IMR-90 (cell line): ENCODE measurements around the gene RAB12. TPM values are rescaled to one million over a fixed set of nuclear protein-coding genes. Genes with fewer than 3 reads are reported as not detected.

ENCODE experiments used
- ATAC-seq: fragments of 200-7000 bp; cut with Tn5 transposase; 2 replicates; pipeline ENCODE4 v1.9.1; 2020; ENCODE audit warnings: low read depth, mild to moderate bottlenecking, moderate library complexity
- BruUV-seq: library from RNA; stranded (reverse); fragments of 400-500 nt; replicated peaks from 2 replicates; lab custom pipeline; 2021; lab: Mats Ljungman, UMichigan
- CTCF ChIA-PET: fragments of 300-600 bp; formaldehyde crosslinking; extraction: SDS; loops from one replicate; lab custom pipeline; 2021; ENCODE audit warnings: antibody characterized with exemption; lab: Yijun Ruan, JAX
- POLR2A ChIA-PET: fragments of 300-600 bp; sonication (Branson Sonifier 250); formaldehyde crosslinking; loops from one replicate; lab custom pipeline; 2022; ENCODE audit warnings: antibody characterized with exemption; ENCODE audit not compliant: unreplicated experiment; lab: Charles Lee
- DNase-seq: peaks from one replicate; pipeline ENCODE4 v3.0.0; 2013
- H2AFZ ChIP-seq: replicated peaks from 2 replicates; pipeline ENCODE3; 2013; ENCODE audit warnings: low read length, mild to moderate bottlenecking; ENCODE audit not compliant: poor library complexity
- H2AK5ac ChIP-seq: 2 replicates; pipeline ENCODE4 v1.6.1; 2013; ENCODE audit warnings: low read depth, low read length, inconsistent platforms
- H2AK9ac ChIP-seq: replicated peaks from 2 replicates; pipeline ENCODE3; 2013; ENCODE audit warnings: mild to moderate bottlenecking, low read depth, low read length, moderate library complexity; ENCODE audit not compliant: poor library complexity
- H2BK120ac ChIP-seq: 2 replicates; pipeline ENCODE4 v1.6.1; 2013; ENCODE audit warnings: low read depth, low read length, inconsistent platforms
- H2BK15ac ChIP-seq: 3 replicates; pipeline ENCODE4 v1.6.1; 2013; ENCODE audit warnings: low read depth, low read length, inconsistent platforms
- H2BK20ac ChIP-seq: 2 replicates; pipeline ENCODE4 v1.6.1; 2013; ENCODE audit warnings: low read depth, mild to moderate bottlenecking, inconsistent platforms, low read length, moderate library complexity
- H2BK5ac ChIP-seq: 2 replicates; pipeline ENCODE4 v1.6.1; 2013; ENCODE audit warnings: mild to moderate bottlenecking, low read depth, low read length, inconsistent platforms; ENCODE audit not compliant: poor library complexity, severe bottlenecking
- H3K14ac ChIP-seq: replicated peaks from 2 replicates; pipeline ENCODE4 v1.6.1; 2013; ENCODE audit warnings: low read depth, low read length, inconsistent platforms
- H3K18ac ChIP-seq: 2 replicates; pipeline ENCODE4 v1.6.1; 2013; ENCODE audit warnings: low read depth, low read length, control low read depth
- H3K23ac ChIP-seq: 2 replicates; pipeline ENCODE4 v1.6.1; 2013; ENCODE audit warnings: low read depth, low read length, inconsistent platforms
- H3K27ac ChIP-seq: 2 replicates; pipeline ENCODE4 v1.5.1; 2013; ENCODE audit warnings: mild to moderate bottlenecking, control low read depth, low read length; ENCODE audit not compliant: insufficient read depth
- H3K27me3 ChIP-seq: 2 replicates; pipeline ENCODE4 v1.6.1; 2013; ENCODE audit warnings: low read length; ENCODE audit not compliant: control insufficient read depth, insufficient read depth
- H3K36me3 ChIP-seq: 2 replicates; pipeline ENCODE4 v1.6.1; 2013; ENCODE audit warnings: low read length, mixed read lengths; ENCODE audit not compliant: control insufficient read depth, insufficient read depth
- H3K4ac ChIP-seq: 2 replicates; pipeline ENCODE4 v1.6.1; 2013; ENCODE audit warnings: low read depth, low read length, inconsistent platforms
- H3K4me1 ChIP-seq: 2 replicates; pipeline ENCODE4 v1.6.1; 2013; ENCODE audit warnings: low read length, mixed read lengths; ENCODE audit not compliant: control insufficient read depth, insufficient read depth
- H3K4me2 ChIP-seq: 2 replicates; pipeline ENCODE4 v1.6.1; 2013; ENCODE audit warnings: low read depth, mild to moderate bottlenecking, control low read depth, low read length, moderate library complexity
- H3K4me3 ChIP-seq: 2 replicates; pipeline ENCODE4 v1.5.1; 2013; ENCODE audit warnings: low read depth, mild to moderate bottlenecking, control low read depth, low read length, moderate library complexity; ENCODE audit not compliant: insufficient read depth
- H3K56ac ChIP-seq: 2 replicates; pipeline ENCODE4 v1.6.1; 2013; ENCODE audit warnings: low read length, inconsistent platforms; ENCODE audit not compliant: insufficient read depth; ENCODE audit errors: extremely low read depth
- H3K79me1 ChIP-seq, 2 experiments: 2 replicates each; pipeline ENCODE4 v1.6.1; 2013; ENCODE audit warnings: low read length in 2 of 2, inconsistent platforms in 1 of 2, low read depth in 1 of 2
- H3K9ac ChIP-seq: 2 replicates; pipeline ENCODE4 v1.6.1; 2013; ENCODE audit warnings: low read depth, low read length, control low read depth
- H3K9me1 ChIP-seq: 2 replicates; pipeline ENCODE4 v1.6.1; 2013; ENCODE audit warnings: low read length, inconsistent platforms; ENCODE audit not compliant: insufficient read depth
- H3K9me3 ChIP-seq: 2 replicates; pipeline ENCODE4 v1.6.1; 2013; ENCODE audit warnings: low read length; ENCODE audit not compliant: control insufficient read depth, insufficient read depth
- H4K20me1 ChIP-seq: 2 replicates; pipeline ENCODE4 v1.6.1; 2013; ENCODE audit warnings: low read length, inconsistent platforms; ENCODE audit not compliant: insufficient read depth
- H4K5ac ChIP-seq: 2 replicates; pipeline ENCODE4 v1.6.1; 2013; ENCODE audit warnings: mild to moderate bottlenecking, low read depth, low read length, control low read depth
- H4K8ac ChIP-seq, 2 experiments: 2 replicates each; pipeline ENCODE4 v1.6.1; 2013; ENCODE audit warnings: low read depth in 2 of 2, low read length in 2 of 2, control low read depth in 1 of 2, inconsistent platforms in 1 of 2
- H4K91ac ChIP-seq: 2 replicates; pipeline ENCODE4 v1.6.1; 2013; ENCODE audit warnings: low read depth, low read length, inconsistent platforms; ENCODE audit not compliant: insufficient read depth
- CEBPB ChIP-seq: IDR thresholded peaks from 2 replicates; pipeline ENCODE4 v1.6.1; 2012; ENCODE audit warnings: low read depth, low read length, improper control_type of control experiment
- CHD1 ChIP-seq: IDR thresholded peaks from 2 replicates; pipeline ENCODE4 v1.6.1; 2012; ENCODE audit warnings: low read depth, low read length, improper control_type of control experiment
- ELK1 ChIP-seq: fragments of 150-350 bp; IDR thresholded peaks from 2 replicates; pipeline ENCODE4 v1.6.1; 2016; ENCODE audit warnings: low read depth, mild to moderate bottlenecking, low read length, moderate library complexity, borderline replicate concordance
- RAD21 ChIP-seq: IDR thresholded peaks from 2 replicates; pipeline ENCODE4 v1.6.1; 2012; ENCODE audit warnings: low read length, improper control_type of control experiment
- SMC3 ChIP-seq: fragments of 150-350 bp; IDR thresholded peaks from 2 replicates; pipeline ENCODE4 v1.6.1; 2016; ENCODE audit warnings: low read depth, mild to moderate bottlenecking, antibody characterized with exemption, low read length, moderate library complexity
- WGBS, 2 experiments: methylation state at CpG; one replicate each; pipeline versions ENCODE4 v1.1.5 to v1.1.7; 2013; ENCODE audit warnings: missing lambda C conversion rate in 2 of 2; ENCODE audit not compliant: insufficient read length in 1 of 2; ENCODE audit errors: extremely low coverage in 2 of 2; 5-methylcytosine and 5-hydroxymethylcytosine counted together
- dilution Hi-C: fragments of 300-500 bp; cut with HindIII; formaldehyde crosslinking; loops from one replicate; pipeline ENCODE4 v1.14.3; 2018; ENCODE audit warnings: low sequenced_read_pairs; ENCODE audit not compliant: unreplicated experiment
- in situ Hi-C: fragments of 300-500 bp; cut with MboI; formaldehyde crosslinking; loops from 3 replicates; pipeline ENCODE4 v1.14.3; 2019; ENCODE audit warnings: low sequenced_read_pairs, inconsistent platforms, mixed read lengths
- intact Hi-C: fragments of 100-400 bp; cut with micrococcal nuclease; formaldehyde crosslinking; loops from 2 replicates; pipeline ENCODE4 v1.10.0; 2022
- polyA plus RNA-seq, 3 experiments: library from polyadenylated mRNA; depleted of rRNA; stranded (reverse); fragments of >200 nt; gene quantifications; 2 replicates each; pipeline ENCODE4 v1.2.3, GENCODE V29; 2012; ENCODE audit warnings: low replicate concordance in 1 of 3
- total RNA-seq: library from RNA; depleted of rRNA; stranded (reverse); fragments of >200 nt; gene quantifications from 2 replicates; pipeline ENCODE4 v1.2.3, GENCODE V29; 2012

Gene RAB12
- total and polyA plus RNA-seq, 2 of the 4 experiments (the other 2 are of a cell fraction) = 14.9 to 19.2 TPM

- peaks cover 6% of the 10 kb centered on the region for H3K9me1 ChIP-seq
- H2AK5ac ChIP-seq = no peak overlapping the region
- no peak overlapping the region for H3K14ac ChIP-seq
- no peak overlapping the region for H2AFZ ChIP-seq
- intact Hi-C loops = no loop called here
- TF ChIP-seq ELK1 = no peak
- no peak for TF ChIP-seq CHD1
- no peak for TF ChIP-seq CEBPB
- TF ChIP-seq SMC3 = no peak
- TF ChIP-seq RAD21 = no peak
- peaks cover 6% of the 10 kb centered on the region for H3K4me1 ChIP-seq
- no peak overlapping the region for H4K8ac ChIP-seq
- no peak overlapping the region for H2BK20ac ChIP-seq
- ATAC-seq (no peak), DNase-seq (no peak)
- H4K91ac ChIP-seq = no peak overlapping the region
- ChIA-PET CTCF (no interaction called here), POLR2A (no interaction called here)
- WGBS, 2 experiments = 100% methylated on average over 1 of the region's 11 CpGs; no CpG with 5 or more reads in 1 of the 2 experiments
- no peak overlapping the region for H3K23ac ChIP-seq
- H3K18ac ChIP-seq = no peak overlapping the region
- no peak overlapping the region for H3K27ac ChIP-seq
- BruUV-seq = no TSS peak
- H3K9me3 ChIP-seq = no peaks in the 10 kb centered on the region
- H3K9ac ChIP-seq = no peak overlapping the region
- H2BK15ac ChIP-seq = no peak overlapping the region
- in situ Hi-C loops = no loop called here
- H2AK9ac ChIP-seq = no peak overlapping the region
- H3K56ac ChIP-seq = no peak overlapping the region
- H2BK120ac ChIP-seq = no peak overlapping the region
- no peak overlapping the region for H3K4me2 ChIP-seq
- H2BK5ac ChIP-seq = no peak overlapping the region
- peaks cover 23% of the 10 kb centered on the region for H3K36me3 ChIP-seq
- H3K27me3 ChIP-seq = no peaks in the 10 kb centered on the region
- H4K20me1 ChIP-seq = peaks cover 29% of the 10 kb centered on the region; the same call in 1 of the 2 replicates
- no peak overlapping the region for H4K5ac ChIP-seq
- dilution Hi-C loops = no loop called here
- H3K79me1 ChIP-seq = peaks cover 62 to 76% of the 10 kb centered on the region in 2 experiments
- no peak overlapping the region for H3K4me3 ChIP-seq
- H3K4ac ChIP-seq = no peak overlapping the region
Observed at GRCh38 chr18:8627107-8627472, 17.9 kb downstream of the RAB12 start.
